Stomach (tissue), 4 donors: Measurements from ENCODE around the gene ST7L.
"Not testable (repeated sequence)": the region's sequence is repeated elsewhere in the genome, so short reads cannot be mapped to it uniquely, and the experiment has no call there.

ENCODE experiments used
- CTCF ChIP-seq, 7 experiments: fragments of 450-650 bp in 4 of 7; fragments of 200-600 bp in 3 of 7; sonication (generic) in 3 of 7; IDR thresholded peaks; one replicate each; pipeline ENCODE4 v1.5.1; 2016 to 2019; ENCODE audit warnings: antibody characterized with exemption in 7 of 7, control low read depth in 2 of 7, mild to moderate bottlenecking in 1 of 7
- EP300 ChIP-seq: sonication (generic); formaldehyde crosslinking; IDR thresholded peaks from one replicate; pipeline ENCODE4 v1.6.1; 2017; ENCODE audit warnings: antibody characterized with exemption
- POLR2A ChIP-seq, 4 donors: fragments of 450-650 bp; IDR thresholded peaks; one replicate each; pipeline ENCODE4 v1.6.1; 2016; ENCODE audit warnings: antibody characterized with exemption in 4 of 4, control low read depth in 2 of 4, mild to moderate bottlenecking in 1 of 4, moderate library complexity in 1 of 4

GRCh38 chr1:112487686-112488085 is 131.3 kb downstream of the ST7L start:
- TF ChIP-seq POLR2A (IDR thresholded peaks at IDR 0.05); CTCF (IDR thresholded peaks at IDR 0.05); EP300: not testable (repeated sequence)
